Osteocyte (in vitro differentiated cells): ENCODE data around the gene PSIP1. TPM values are rescaled to one million over a fixed set of nuclear protein-coding genes. Genes with fewer than 3 reads are reported as not detected.

Experiments
- DNase-seq: peaks from one replicate; pipeline ENCODE4 v3.0.0; 2021; ENCODE audit warnings: mixed read lengths; ENCODE audit not compliant: unreplicated experiment; ENCODE audit errors: extremely low spot score
- H3K27ac Mint-ChIP-seq: one replicate; pipeline ENCODE4 v1.8.0; 2021; ENCODE audit warnings: mild to moderate bottlenecking, mixed read lengths; ENCODE audit not compliant: unreplicated experiment
- H3K27me3 Mint-ChIP-seq: one replicate; pipeline ENCODE4 v1.8.0; 2021; ENCODE audit warnings: mixed read lengths; ENCODE audit not compliant: unreplicated experiment
- H3K36me3 Mint-ChIP-seq: one replicate; pipeline ENCODE4 v1.8.0; 2021; ENCODE audit warnings: mixed read lengths; ENCODE audit not compliant: unreplicated experiment
- H3K4me1 Mint-ChIP-seq: one replicate; pipeline ENCODE4 v1.8.0; 2021; ENCODE audit warnings: mixed read lengths; ENCODE audit not compliant: unreplicated experiment
- H3K4me3 Mint-ChIP-seq: one replicate; pipeline ENCODE4 v1.8.0; 2021; ENCODE audit warnings: mild to moderate bottlenecking, moderate library complexity, mixed read lengths; ENCODE audit not compliant: unreplicated experiment
- H3K9me3 Mint-ChIP-seq: one replicate; pipeline ENCODE4 v1.8.0; 2021; ENCODE audit warnings: mixed read lengths; ENCODE audit not compliant: unreplicated experiment
- total RNA-seq: library from RNA; stranded (reverse); gene quantifications from 2 replicates; pipeline ENCODE4 v1.2.1, GENCODE V29; 2021
- TF ChIP-seq, protein P1 (sequence below): fragments of 200-600 bp; sonication (generic); IDR thresholded peaks from 2 replicates; pipeline ENCODE4 v1.5.0; 2021; ENCODE audit warnings: antibody characterized with exemption, mild to moderate bottlenecking, moderate library complexity

PSIP1 gene
- total RNA-seq, 1 donor from 2014 or later = 78.1 TPM

DNA sequence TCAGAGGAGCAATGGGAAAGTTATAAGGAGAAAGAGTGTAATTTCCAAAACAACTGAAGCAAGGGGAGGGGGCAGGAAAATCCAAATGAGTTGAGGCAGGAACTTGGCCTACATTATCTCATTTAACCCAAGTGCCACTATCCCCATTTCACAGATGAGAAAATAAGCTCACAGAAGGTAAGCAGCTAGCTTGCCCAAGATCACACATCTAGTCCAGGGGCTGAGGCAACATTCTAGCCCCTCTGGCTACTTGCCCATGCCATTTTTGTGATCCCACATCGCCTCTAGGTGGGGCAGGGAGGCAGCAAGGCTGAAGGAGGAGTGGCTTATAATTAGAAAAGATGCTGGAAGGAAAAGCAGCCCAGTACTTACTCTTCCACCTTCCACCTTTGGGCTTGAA is 2.6 kb upstream of the PSIP1 start:
- Mint-ChIP-seq H3K36me3 (peaks cover 3% of the 10 kb centered on the region), H3K27me3 (no peaks in the 10 kb centered on the region), H3K9me3 (no peaks in the 10 kb centered on the region), H3K4me3 (no peak overlapping the region), H3K27ac (no peak overlapping the region), H3K4me1 (peaks cover 23% of the 10 kb centered on the region)
- DNase-seq = no peak
- TF ChIP-seq, protein P1, sequence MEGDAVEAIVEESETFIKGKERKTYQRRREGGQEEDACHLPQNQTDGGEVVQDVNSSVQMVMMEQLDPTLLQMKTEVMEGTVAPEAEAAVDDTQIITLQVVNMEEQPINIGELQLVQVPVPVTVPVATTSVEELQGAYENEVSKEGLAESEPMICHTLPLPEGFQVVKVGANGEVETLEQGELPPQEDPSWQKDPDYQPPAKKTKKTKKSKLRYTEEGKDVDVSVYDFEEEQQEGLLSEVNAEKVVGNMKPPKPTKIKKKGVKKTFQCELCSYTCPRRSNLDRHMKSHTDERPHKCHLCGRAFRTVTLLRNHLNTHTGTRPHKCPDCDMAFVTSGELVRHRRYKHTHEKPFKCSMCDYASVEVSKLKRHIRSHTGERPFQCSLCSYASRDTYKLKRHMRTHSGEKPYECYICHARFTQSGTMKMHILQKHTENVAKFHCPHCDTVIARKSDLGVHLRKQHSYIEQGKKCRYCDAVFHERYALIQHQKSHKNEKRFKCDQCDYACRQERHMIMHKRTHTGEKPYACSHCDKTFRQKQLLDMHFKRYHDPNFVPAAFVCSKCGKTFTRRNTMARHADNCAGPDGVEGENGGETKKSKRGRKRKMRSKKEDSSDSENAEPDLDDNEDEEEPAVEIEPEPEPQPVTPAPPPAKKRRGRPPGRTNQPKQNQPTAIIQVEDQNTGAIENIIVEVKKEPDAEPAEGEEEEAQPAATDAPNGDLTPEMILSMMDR = peak; percentile 20

DNA sequence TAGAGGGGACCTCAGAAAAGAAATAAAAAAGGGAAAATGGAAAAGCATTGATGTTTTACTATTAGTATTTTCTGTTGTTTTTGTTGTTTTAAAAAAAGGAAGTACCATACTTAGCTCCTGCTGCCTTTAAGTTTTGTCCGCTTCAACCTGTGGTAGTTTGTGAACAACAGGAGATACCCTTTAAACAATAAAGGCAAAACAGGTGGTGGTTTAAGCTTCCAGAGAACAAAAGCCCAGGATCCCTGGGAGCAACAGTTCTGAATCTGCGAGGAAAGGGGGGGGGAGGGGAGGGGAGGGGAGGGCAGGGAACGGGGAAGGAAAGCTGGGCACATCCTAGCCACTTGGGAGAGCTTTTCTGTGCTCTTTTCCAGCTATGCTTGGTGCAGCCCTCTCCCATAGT is 2.1 kb upstream of the PSIP1 start:
- no peak for DNase-seq
- H3K9me3 Mint-ChIP-seq = no peaks in the 10 kb centered on the region
- H3K27me3 Mint-ChIP-seq = no peaks in the 10 kb centered on the region
- TF ChIP-seq, protein P1 = no peak
- no peak overlapping the region for H3K27ac Mint-ChIP-seq
- H3K36me3 Mint-ChIP-seq = peaks cover 8% of the 10 kb centered on the region
- peaks cover 27% of the 10 kb centered on the region for H3K4me1 Mint-ChIP-seq
- no peak overlapping the region for H3K4me3 Mint-ChIP-seq

DNA sequence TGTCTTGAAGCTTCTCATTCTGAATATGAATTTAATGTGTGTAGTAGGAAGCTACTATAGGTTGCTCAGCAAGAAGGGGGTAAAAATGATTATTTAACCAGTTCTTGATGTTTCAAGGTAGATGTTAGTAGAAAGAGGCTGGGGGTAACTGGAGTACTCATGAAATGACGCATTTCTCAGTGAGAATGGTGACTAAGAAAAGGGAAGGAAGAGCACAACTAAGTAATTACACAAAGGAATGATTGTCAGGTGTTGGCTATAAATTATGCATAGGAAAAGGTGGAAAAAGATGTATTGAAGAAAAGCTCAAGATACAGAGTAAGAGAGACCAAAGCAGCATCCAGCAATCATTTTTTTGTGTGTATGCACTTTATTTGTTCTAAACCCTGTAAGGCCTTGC is 1.4 kb upstream of the PSIP1 start:
- Mint-ChIP-seq H3K9me3 (no peaks in the 10 kb centered on the region), H3K4me1 (peaks cover 27% of the 10 kb centered on the region), H3K36me3 (peaks cover 9% of the 10 kb centered on the region), H3K27me3 (no peaks in the 10 kb centered on the region), H3K4me3 (no peak overlapping the region), H3K27ac (no peak overlapping the region)
- DNase-seq = no peak
- TF ChIP-seq, protein P1 = no peak

DNA sequence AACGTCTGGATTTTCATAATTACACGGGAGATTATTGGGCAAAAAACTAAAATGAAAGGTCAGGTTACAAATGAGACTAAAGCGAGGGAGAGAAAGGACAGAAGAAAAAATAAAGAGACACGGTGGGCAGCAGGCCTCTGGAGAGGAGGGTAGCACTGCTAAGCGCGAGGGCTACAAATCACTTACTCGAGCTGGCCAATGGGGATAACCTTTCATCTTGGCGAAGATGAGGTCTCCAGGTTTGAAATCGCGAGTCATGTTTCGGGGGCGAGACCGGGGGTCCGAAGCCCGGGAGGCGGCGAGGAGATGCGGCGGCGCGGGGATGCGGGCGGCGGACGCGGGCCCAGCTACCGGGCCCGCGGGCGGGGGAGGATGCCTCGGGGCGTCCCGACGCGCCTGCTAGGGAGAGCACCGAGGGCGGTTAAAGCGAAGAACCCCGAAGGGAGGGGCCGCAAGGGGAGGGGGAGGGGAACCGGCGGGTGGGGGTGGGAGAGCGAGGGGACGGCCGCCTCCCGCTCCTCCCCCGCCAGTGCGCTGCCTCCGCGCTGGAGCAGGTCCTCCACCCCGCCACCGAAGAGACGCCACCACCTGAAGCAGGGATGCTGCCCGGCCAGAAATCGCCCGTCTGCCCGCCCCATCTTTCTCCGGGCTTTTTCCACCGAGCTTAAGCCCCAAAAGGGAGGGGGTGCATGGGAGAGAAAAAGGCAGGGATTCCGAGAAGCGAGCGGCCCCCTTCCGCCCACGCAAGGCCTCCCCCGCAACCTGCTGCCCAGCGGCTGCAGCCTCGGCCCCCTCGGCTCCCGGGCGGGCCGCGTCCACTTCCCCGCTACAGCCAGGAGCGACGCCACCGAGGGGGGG is 610 bp downstream of the PSIP1 start:
- peaks cover 27% of the 10 kb centered on the region for H3K4me1 Mint-ChIP-seq
- H3K27me3 Mint-ChIP-seq = no peaks in the 10 kb centered on the region
- H3K4me3 Mint-ChIP-seq = peak overlapping the region; percentile 98
- TF ChIP-seq, protein P1 = no peak
- H3K27ac Mint-ChIP-seq = peak overlapping the region; percentile 98
- H3K36me3 Mint-ChIP-seq = peaks cover 21% of the 10 kb centered on the region
- DNase-seq = no peak
- no peaks in the 10 kb centered on the region for H3K9me3 Mint-ChIP-seq

DNA sequence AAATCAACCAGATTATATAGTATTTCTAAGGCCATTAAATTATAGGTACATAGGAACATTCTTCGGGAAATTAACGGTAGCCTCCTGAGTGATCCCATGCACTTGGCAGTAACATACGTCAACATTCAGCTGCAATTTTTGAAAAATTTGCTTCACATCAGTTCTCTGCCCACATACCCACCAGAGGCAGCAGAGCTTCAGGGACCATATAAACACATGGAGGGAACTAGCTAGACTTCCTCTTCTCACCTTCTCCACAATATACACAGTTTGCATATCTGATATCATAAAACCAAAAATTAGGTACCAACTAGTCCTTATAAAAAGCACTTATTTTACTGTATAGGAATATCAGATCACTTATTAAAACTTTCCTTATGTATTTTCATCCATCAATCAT is 4.8 kb downstream of the PSIP1 start:
- no peaks in the 10 kb centered on the region for H3K9me3 Mint-ChIP-seq
- no peak for DNase-seq
- H3K36me3 Mint-ChIP-seq = peaks cover 36% of the 10 kb centered on the region
- no peak overlapping the region for H3K27ac Mint-ChIP-seq
- H3K4me3 Mint-ChIP-seq = no peak overlapping the region
- TF ChIP-seq, protein P1 = no peak
- no peaks in the 10 kb centered on the region for H3K27me3 Mint-ChIP-seq
- H3K4me1 Mint-ChIP-seq = peaks cover 30% of the 10 kb centered on the region
